ENCODE measurements around the gene FES. TPM values are rescaled to one million over a fixed set of nuclear protein-coding genes. Genes with fewer than 3 reads are reported as not detected.
"Not testable (repeated sequence)": the region's sequence is repeated elsewhere in the genome, so short reads cannot be mapped to it uniquely, and the experiment has no call there.

The FES gene
- total and polyA plus RNA-seq, 12 donors = 8.6 to 27.7 (median 12.9) TPM

DNA sequence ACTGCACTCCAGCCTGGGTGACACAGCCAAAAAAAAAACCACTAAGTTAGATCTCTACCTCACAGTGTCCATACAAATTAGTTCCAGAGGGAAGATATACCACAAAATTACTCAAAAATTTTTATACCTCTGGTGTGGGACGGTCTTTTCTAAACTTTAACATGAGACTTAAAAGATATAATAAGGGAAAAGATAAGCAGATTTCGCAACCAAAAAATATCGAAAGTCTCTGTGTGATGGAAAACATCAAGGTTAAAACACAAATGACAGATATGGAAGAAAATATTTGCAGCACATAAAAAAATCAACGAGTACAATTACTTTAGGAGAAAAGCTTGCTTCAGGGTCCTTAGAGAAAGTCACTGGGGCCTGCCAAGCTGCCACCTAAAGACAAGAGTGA lies 37.6 kb downstream of the FES start:
- TF ChIP-seq, protein P1, sequence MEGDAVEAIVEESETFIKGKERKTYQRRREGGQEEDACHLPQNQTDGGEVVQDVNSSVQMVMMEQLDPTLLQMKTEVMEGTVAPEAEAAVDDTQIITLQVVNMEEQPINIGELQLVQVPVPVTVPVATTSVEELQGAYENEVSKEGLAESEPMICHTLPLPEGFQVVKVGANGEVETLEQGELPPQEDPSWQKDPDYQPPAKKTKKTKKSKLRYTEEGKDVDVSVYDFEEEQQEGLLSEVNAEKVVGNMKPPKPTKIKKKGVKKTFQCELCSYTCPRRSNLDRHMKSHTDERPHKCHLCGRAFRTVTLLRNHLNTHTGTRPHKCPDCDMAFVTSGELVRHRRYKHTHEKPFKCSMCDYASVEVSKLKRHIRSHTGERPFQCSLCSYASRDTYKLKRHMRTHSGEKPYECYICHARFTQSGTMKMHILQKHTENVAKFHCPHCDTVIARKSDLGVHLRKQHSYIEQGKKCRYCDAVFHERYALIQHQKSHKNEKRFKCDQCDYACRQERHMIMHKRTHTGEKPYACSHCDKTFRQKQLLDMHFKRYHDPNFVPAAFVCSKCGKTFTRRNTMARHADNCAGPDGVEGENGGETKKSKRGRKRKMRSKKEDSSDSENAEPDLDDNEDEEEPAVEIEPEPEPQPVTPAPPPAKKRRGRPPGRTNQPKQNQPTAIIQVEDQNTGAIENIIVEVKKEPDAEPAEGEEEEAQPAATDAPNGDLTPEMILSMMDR (IDR thresholded peaks at IDR 0.05) = no peak
- H3K27me3 ChIP-seq = no peaks in the 10 kb centered on the region
- ATAC-seq (no peak), DNase-seq (no peak)
- intact Hi-C loops (cut with DNase I) = no loop called here
- H3K4me1 ChIP-seq = peaks cover 0 to 23% (median 14%) of the 10 kb centered on the region in 9 donors
- no peaks in the 10 kb centered on the region for H3K9me3 ChIP-seq
- 89 to 94% methylated on average over 4 of the region's 4 CpGs for WGBS, 2 donors
- no peak overlapping the region for H3K4me3 ChIP-seq
- H3K36me3 ChIP-seq = peaks cover 0 to 59% (median 34%) of the 10 kb centered on the region in 9 donors
- no peak overlapping the region for H3K27ac ChIP-seq

DNA sequence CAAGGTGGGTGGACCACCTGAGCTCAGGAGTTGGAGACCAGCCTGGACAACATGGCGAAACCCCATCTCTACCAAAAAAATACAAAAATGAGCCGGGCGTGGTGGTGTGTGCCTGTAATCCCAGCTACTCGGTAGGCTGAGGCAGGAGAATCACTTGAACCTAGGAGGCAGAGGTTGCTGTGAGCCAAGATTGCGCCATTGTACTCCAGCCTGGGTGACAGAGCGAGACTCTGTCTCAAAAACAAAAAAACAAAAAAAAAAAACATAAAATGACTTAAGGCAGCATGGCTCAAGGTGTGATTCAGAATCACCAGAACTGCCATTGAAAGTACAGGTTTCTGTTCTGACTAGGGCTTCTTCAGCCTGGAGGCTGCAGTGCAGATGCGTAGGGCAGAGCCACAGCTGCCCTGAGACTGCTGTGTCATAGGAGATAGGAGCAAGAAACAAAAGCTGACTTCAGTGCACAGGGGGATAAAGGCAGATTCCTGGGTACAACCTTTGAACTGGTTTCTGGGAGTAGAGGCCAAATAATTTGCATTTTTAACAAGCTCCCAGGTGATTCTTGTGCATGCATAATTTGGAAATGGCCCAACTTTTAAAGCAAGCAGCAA lies 38.5 kb downstream of the FES start:
- 93 to 96% methylated on average over 7 of the region's 7 CpGs for WGBS, 2 donors
- DNase-seq; intact Hi-C loops (cut with DNase I); ATAC-seq; H3K27me3 ChIP-seq; H3K4me3 ChIP-seq; H3K9me3 ChIP-seq: not testable (repeated sequence)
- Histone ChIP-seq H3K36me3 (peaks cover 0 to 50% (median 26%) of the 10 kb centered on the region in 9 donors), H3K27ac (peak overlapping the region in 2 of 10 donors; percentile 15 to 40), H3K4me1 (peaks cover 0 to 15% (median 8%) of the 10 kb centered on the region in 9 donors)

DNA sequence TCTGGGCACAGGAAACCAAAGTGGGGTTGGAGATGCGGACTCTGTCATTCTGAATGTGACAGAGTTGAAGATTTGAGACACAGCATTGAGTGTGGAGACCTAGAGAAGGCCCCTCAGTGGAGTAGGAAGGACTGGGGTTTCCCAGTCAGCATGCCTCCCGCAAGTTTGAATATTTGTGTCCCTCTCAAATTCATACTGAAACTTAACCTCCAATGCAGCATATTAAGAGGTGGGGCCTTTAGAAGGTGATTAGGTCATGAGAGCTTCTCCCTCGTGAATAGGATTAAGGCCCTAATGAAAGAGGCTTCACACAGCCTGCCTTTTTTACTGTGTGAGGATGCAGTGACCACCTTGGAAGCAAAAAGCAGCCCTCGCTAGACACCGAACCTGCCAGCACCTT lies 40.1 kb downstream of the FES start:
- TF ChIP-seq, protein P1 (IDR thresholded peaks at IDR 0.05) = no peak
- Histone ChIP-seq H3K27ac (no peak overlapping the region), H3K36me3 (peaks cover 0 to 34% (median 17%) of the 10 kb centered on the region in 9 donors), H3K4me1 (peaks cover 0 to 16% (median 7%) of the 10 kb centered on the region in 9 donors), H3K9me3 (no peaks in the 10 kb centered on the region), H3K4me3 (no peak overlapping the region), H3K27me3 (no peaks in the 10 kb centered on the region)
- ATAC-seq (no peak), DNase-seq (no peak)
- intact Hi-C loops (cut with DNase I) = no loop called here
- WGBS, 2 donors = 89 to 95% methylated on average over 5 of the region's 5 CpGs

DNA sequence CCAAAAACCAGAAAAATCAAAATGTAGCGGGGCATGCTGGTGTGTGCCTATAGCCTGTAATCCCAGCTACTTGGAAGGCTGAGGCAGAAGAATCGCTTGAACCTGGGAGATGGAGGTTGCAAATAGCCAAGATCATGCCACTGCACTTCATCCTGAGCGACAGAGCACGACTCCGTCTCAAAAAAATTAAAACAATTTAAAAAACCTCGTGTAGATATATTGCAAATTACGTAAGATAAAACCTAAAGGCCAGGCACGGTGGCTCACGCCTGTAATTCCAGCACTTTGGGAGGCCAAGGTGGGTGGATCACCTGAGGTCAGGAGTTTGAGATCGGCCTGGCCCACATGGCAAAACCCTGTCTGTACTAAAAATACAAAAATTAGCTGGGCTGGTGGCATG lies 42.5 kb downstream of the FES start:
- intact Hi-C loops (cut with DNase I); H3K27ac ChIP-seq; ATAC-seq: not testable (repeated sequence)

DNA sequence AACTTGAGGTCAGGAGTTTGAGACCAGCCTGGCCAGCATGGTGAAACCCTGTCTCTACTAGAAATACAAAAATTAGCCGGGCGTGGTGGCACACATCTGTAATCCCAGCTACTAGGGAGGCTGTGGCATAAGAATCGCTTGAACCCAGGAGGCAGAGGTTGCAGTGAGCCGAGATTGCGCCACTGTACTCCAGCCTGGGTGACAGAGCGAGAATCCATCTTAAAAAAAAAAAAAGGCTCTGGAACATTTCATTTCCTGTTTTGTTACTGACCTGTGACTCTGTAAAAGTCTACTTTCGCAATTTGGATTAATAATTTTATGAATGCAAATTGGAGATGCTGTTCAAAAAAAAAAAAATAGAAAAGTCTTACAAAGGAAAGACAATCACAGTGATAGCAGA lies 43.8 kb downstream of the FES start:
- H3K27me3 ChIP-seq, DNase-seq: not testable (repeated sequence)

More for the DNA sequence above, 42.5 kb downstream of the FES start:
- Histone ChIP-seq H3K4me1 (peaks cover 13 to 36% (median 24%) of the 10 kb centered on the region in 9 donors), H3K36me3 (peaks cover 0 to 10% (median 0%) of the 10 kb centered on the region in 9 donors)
- not testable (repeated sequence) for H3K9me3 ChIP-seq, H3K4me3 ChIP-seq, DNase-seq, H3K27me3 ChIP-seq
- 91 to 92% methylated on average over 10 of the region's 10 CpGs for WGBS, 2 donors

More for the DNA sequence above, 43.8 kb downstream of the FES start:
- H3K27ac ChIP-seq = peak overlapping the region in 2 of 10 donors; percentile 1 to 97
- H3K9me3 ChIP-seq; ATAC-seq; intact Hi-C loops (cut with DNase I); H3K4me3 ChIP-seq; H3K36me3 ChIP-seq: not testable (repeated sequence)
- 87 to 89% methylated on average over 7 of the region's 7 CpGs for WGBS, 2 donors
- peaks cover 13 to 47% (median 32%) of the 10 kb centered on the region in 9 donors for H3K4me1 ChIP-seq

All from heart right ventricle (tissue), 16 donors.